NCI-H2029 (cell line): ENCODE measurements around the gene TCF12.
A peak's percentile ranks its signal among the peaks of the same experiment; 100 is the strongest.
"Not testable (repeated sequence)": the region's sequence is repeated elsewhere in the genome, so short reads cannot be mapped to it uniquely, and the experiment has no call there.

Source experiments
- DNase-seq: peaks from one replicate; lab custom pipeline; 2025; lab: John Stamatoyannopoulos, UW

Gene TCF12

GRCh38 chr15:56916825-56917477, 1.5 kb upstream of the TCF12 start:
- no peak for DNase-seq

GRCh38 chr15:56917652-56918045, 795 bp upstream of the TCF12 start:
- no peak for DNase-seq

GRCh38 chr15:56919031-56919608, 676 bp downstream of the TCF12 start:
- DNase-seq: peak; percentile 3

- DNase-seq: no peak
Observed at GRCh38 chr15:56919609-56920366, 1.3 kb downstream of the TCF12 start.

GRCh38 chr15:56920367-56920627, 1.9 kb downstream of the TCF12 start:
- no peak for DNase-seq

GRCh38 chr15:56923174-56923591, 4.7 kb downstream of the TCF12 start:
- no peak for DNase-seq

- no peak for DNase-seq
Observed at GRCh38 chr15:56927816-56928215, 9.4 kb downstream of the TCF12 start.

GRCh38 chr15:56929399-56929798, 11.0 kb downstream of the TCF12 start:
- no peak for DNase-seq

GRCh38 chr15:56929933-56930332, 11.5 kb downstream of the TCF12 start:
- DNase-seq: no peak

- DNase-seq: no peak
Observed at GRCh38 chr15:56930669-56931313, 12.3 kb downstream of the TCF12 start.

- no peak for DNase-seq
Observed at GRCh38 chr15:56931639-56932508, 13.4 kb downstream of the TCF12 start.

GRCh38 chr15:56932509-56932868, 14.0 kb downstream of the TCF12 start:
- DNase-seq: not testable (repeated sequence)

- DNase-seq: no peak
Observed at GRCh38 chr15:56933410-56933809, 15.0 kb downstream of the TCF12 start.

- DNase-seq: no peak
Observed at GRCh38 chr15:56933811-56934210, 15.4 kb downstream of the TCF12 start.

GRCh38 chr15:56934269-56934668, 15.8 kb downstream of the TCF12 start:
- DNase-seq: no peak

- DNase-seq: no peak
Observed at GRCh38 chr15:56936929-56937328, 18.5 kb downstream of the TCF12 start.

GRCh38 chr15:56939257-56939656, 20.8 kb downstream of the TCF12 start:
- DNase-seq: no peak

- DNase-seq: no peak
Observed at GRCh38 chr15:56940388-56940787, 21.9 kb downstream of the TCF12 start.

GRCh38 chr15:56942118-56942517, 23.7 kb downstream of the TCF12 start:
- no peak for DNase-seq

- no peak for DNase-seq
Observed at GRCh38 chr15:56943403-56943802, 25.0 kb downstream of the TCF12 start.

GRCh38 chr15:56944485-56944884, 26.0 kb downstream of the TCF12 start:
- no peak for DNase-seq

GRCh38 chr15:56946150-56946549, 27.7 kb downstream of the TCF12 start:
- no peak for DNase-seq
